ENCODE data around the gene GNL3. TPM values are rescaled to one million over a fixed set of nuclear protein-coding genes. Genes with fewer than 3 reads are reported as not detected.
"Not testable (repeated sequence)": the region's sequence is repeated elsewhere in the genome, so short reads cannot be mapped to it uniquely, and the experiment has no call there.

The GNL3 gene
- total RNA-seq, 2 donors from 2014 or later = 29.7 to 49.3 TPM

DNA sequence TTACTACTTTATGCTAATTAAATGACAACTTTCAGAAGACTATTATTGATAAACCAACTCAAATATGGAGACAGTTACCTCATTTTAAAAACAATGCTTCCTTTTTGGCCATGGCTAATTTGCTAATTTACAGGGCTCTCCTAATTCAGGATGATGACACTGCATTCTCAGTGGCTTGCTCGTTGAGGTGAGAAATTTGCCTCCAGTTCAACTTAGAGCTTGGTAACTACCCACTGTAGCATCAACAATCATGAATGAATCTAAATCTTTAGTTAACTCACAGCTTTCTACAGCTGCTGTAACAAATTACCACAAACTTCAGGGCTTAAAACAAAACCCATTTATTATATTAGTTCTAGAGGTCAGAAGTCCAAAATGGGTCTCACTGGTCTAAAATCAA is 14.2 kb upstream of the GNL3 start:
- Histone ChIP-seq H3K36me3 (peaks cover 46% of the 10 kb centered on the region), H3K9me3 (no peaks in the 10 kb centered on the region), H3K27ac (peak overlapping the region in 1 of 2 donors; percentile 55), H3K27me3 (no peaks in the 10 kb centered on the region), H3K4me1 (peaks cover 0 to 17% of the 10 kb centered on the region in 2 donors), H3K4me3 (no peak overlapping the region)
- TF ChIP-seq, protein P1, sequence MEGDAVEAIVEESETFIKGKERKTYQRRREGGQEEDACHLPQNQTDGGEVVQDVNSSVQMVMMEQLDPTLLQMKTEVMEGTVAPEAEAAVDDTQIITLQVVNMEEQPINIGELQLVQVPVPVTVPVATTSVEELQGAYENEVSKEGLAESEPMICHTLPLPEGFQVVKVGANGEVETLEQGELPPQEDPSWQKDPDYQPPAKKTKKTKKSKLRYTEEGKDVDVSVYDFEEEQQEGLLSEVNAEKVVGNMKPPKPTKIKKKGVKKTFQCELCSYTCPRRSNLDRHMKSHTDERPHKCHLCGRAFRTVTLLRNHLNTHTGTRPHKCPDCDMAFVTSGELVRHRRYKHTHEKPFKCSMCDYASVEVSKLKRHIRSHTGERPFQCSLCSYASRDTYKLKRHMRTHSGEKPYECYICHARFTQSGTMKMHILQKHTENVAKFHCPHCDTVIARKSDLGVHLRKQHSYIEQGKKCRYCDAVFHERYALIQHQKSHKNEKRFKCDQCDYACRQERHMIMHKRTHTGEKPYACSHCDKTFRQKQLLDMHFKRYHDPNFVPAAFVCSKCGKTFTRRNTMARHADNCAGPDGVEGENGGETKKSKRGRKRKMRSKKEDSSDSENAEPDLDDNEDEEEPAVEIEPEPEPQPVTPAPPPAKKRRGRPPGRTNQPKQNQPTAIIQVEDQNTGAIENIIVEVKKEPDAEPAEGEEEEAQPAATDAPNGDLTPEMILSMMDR (IDR thresholded peaks at IDR 0.05) = no peak
- DNase-seq (ENCODE audit: low spot score) = no peak

DNA sequence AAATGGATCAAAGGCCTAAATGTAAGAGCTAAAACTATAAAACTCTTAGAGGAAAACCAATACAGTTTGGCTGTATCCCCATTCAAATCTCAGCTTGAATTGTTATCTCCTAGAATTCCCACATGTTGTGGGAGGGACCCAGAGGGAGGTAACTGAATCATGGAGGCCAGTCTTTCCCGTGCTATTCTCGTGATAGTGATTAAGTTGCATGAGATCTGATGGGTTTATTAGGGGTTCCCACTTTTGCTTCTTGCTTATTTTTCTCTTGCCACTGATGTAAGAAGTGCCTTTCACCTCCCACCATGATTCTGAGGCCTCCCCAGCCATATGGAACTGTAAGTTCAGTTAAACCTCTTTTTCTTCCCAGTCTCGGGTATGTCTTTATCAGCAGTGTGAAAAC is 9.6 kb upstream of the GNL3 start:
- not testable (repeated sequence) for DNase-seq (ENCODE audit: low spot score); H3K4me3 ChIP-seq
- peaks cover 0 to 16% of the 10 kb centered on the region in 2 donors for H3K4me1 ChIP-seq

DNA sequence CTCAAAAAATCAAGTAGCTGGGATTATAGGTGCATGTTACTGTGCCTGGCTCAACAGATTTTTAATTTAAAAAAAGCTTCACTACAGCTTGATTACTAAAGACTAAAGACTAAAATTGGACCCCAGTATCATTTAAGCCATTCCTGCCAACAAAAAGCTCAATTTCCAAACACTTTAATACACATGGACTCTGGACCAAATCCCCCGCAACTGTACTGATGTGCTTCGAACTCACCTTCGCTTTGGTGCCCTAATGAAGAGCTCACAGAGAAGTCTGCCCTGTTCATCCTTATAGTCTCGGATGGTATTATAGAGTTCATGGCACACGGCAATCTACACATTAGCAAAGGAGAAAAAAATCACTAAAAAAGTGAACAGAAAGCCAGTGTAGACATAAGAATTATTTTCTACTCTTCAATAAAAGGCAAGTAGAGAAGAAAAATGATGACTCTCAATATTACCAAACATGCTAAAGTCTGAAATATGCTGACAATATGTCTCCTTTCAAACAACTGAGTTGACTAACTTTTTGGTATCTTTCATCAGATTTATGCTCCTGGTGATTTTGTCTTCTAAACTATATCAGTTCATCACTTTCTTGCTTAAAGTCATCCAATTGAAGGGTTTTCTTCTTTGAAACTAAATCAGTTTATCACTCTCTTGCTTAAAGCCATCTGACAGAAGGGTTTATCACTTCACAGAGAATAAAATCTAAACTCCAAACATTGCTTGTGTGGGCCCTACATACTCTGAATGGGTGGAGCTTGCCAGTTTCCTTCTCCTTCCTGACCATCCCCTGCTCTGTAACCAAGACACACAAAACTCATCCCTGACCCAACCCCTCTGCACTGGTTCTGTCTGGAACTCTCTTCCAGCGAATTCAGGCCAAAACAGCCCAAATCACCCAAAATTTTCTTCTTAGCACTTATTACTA is 7.3 kb upstream of the GNL3 start:
- Histone ChIP-seq H3K36me3 (peaks cover 31% of the 10 kb centered on the region), H3K27me3 (no peaks in the 10 kb centered on the region), H3K9me3 (no peaks in the 10 kb centered on the region), H3K4me3 (no peak overlapping the region), H3K4me1 (peaks cover 0 to 29% of the 10 kb centered on the region in 2 donors), H3K27ac (no peak overlapping the region)
- TF ChIP-seq, protein P1 (IDR thresholded peaks at IDR 0.05) = no peak
- no peak for DNase-seq (ENCODE audit: low spot score)

More for the DNA sequence above, 9.6 kb upstream of the GNL3 start:
- H3K27me3 ChIP-seq, H3K27ac ChIP-seq, H3K9me3 ChIP-seq: not testable (repeated sequence)
- H3K36me3 ChIP-seq = peaks cover 50% of the 10 kb centered on the region

GRCh38 chr3:52679199-52679538 is 6.7 kb upstream of the GNL3 start:
- Histone ChIP-seq H3K27me3 (no peaks in the 10 kb centered on the region), H3K4me1 (peaks cover 0 to 35% of the 10 kb centered on the region in 2 donors), H3K27ac (no peak overlapping the region), H3K36me3 (peaks cover 31% of the 10 kb centered on the region), H3K9me3 (no peaks in the 10 kb centered on the region), H3K4me3 (no peak overlapping the region)
- TF ChIP-seq, protein P1 (IDR thresholded peaks at IDR 0.05) = no peak
- no peak for DNase-seq (ENCODE audit: low spot score)

DNA sequence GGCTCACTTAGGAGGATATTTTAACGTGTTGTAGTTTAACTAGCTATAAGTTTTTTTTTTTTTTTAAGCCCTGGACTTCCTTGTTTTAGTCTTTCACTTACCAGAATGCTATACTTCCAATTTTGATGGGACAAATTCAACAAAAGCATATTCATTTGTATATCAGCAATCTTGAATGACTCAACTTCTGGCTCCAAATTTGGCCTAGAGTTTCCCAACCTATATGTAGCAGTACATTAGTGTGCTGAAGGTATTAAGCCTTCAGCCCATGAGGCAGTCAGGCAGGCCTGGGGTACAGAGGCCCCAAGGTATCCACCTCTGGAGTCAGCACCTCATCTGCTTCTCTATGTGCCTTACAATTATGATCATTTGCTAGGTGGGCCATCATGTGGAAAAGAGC is 6.0 kb upstream of the GNL3 start:
- TF ChIP-seq, protein P1 (IDR thresholded peaks at IDR 0.05) = no peak
- H3K36me3 ChIP-seq = peaks cover 31% of the 10 kb centered on the region

GRCh38 chr3:52681596-52681995 is 4.2 kb upstream of the GNL3 start:
- Histone ChIP-seq H3K36me3 (peaks cover 27% of the 10 kb centered on the region), H3K27ac (peak overlapping the region; percentile 19 to 49), H3K27me3 (no peaks in the 10 kb centered on the region), H3K4me3 (no peak overlapping the region), H3K4me1 (peaks cover 0 to 47% of the 10 kb centered on the region in 2 donors), H3K9me3 (no peaks in the 10 kb centered on the region)
- DNase-seq (ENCODE audit: low spot score) = no peak
- TF ChIP-seq, protein P1 (IDR thresholded peaks at IDR 0.05) = no peak

More for the DNA sequence above, 6.0 kb upstream of the GNL3 start:
- no peak overlapping the region for H3K27ac ChIP-seq
- peaks cover 0 to 42% of the 10 kb centered on the region in 2 donors for H3K4me1 ChIP-seq
- no peak for DNase-seq (ENCODE audit: low spot score)
- H3K4me3 ChIP-seq = no peak overlapping the region
- no peaks in the 10 kb centered on the region for H3K9me3 ChIP-seq
- H3K27me3 ChIP-seq = no peaks in the 10 kb centered on the region

Measured in right atrium auricular region (tissue), 2 donors.